GM19468 (cell line): ENCODE measurements around the gene IL6ST.
"Not testable (repeated sequence)": the region's sequence is repeated elsewhere in the genome, so short reads cannot be mapped to it uniquely, and the experiment has no call there.

Experiments used
- ATAC-seq: cut with Tn5 transposase; IDR thresholded peaks from one replicate; pipeline ENCODE4 v1.9.1; 2021; ENCODE audit warnings: mild to moderate bottlenecking, moderate library complexity, moderate number of reproducible peaks; ENCODE audit not compliant: unreplicated experiment; ENCODE audit errors: extremely low read depth

Gene IL6ST

GRCh38 chr5:55994495-55994997, at the start of gene IL6ST:
Gene IL6ST (minus strand): TSS chr5:55994963. CDS start chr5:55976278, 18,685 bp downstream.
- peak; percentile 17 for ATAC-seq

GRCh38 chr5:56039985-56040384, 45.2 kb upstream of the IL6ST start:
- ATAC-seq, result no peak

DNA sequence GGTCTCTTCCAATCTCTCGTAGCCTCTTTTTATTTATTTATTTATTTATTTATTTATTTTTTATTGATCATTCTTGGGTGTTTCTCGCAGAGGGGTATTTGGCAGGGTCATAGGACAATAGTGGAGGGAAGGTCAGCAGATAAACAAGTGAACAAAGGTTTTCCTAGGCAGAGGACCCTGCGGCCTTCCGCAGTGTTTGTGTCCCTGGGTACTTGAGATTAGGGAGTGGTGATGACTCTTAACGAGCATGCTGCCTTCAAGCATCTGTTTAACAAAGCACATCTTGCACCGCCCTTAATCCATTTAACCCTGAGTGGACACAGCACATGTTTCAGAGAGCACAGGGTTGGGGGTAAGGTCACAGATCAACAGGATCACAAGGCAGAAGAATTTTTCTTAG, 43.4 kb upstream of the IL6ST start:
- ATAC-seq, result not testable (repeated sequence)

GRCh38 chr5:56037531-56038010, 42.8 kb upstream of the IL6ST start:
- ATAC-seq, result no peak

GRCh38 chr5:56035394-56035793, 40.6 kb upstream of the IL6ST start:
- not testable (repeated sequence) for ATAC-seq

DNA sequence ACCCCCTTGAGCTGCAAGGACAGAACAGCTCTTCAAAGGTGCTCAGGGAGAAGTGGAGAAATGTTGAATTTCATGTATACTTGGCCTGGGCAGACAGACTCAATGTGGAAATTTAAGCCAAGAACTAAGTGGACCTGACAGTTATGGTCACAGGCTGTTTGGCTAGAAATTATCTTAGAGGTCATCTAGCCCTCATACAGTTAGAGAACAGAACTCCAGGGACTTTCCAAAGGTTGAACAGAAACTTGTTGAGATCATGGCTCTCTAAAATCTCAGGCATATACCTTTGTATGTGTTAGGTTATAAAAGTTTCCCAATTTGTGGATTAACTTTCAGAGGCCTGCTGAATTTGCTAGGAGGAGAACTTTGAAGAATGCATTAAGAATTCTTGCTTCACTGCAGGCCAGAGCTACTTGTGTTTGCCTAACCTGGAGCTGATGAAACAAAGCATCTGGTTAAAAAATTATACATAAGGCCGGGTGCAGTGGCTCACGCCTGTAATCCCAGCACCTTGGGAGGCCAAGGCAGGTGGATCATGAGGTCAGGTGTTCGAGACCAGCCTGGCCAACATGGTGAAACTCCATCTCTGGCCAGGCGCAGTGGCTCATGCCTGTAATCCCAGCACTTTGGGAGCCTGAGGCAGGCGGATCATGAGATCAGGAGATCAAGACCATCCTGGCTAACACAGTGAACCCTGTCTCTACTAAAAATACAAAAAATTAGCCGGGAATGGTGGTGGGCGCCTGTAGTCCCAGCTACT, 35.3 kb upstream of the IL6ST start:
- not testable (repeated sequence) for ATAC-seq

- no peak for ATAC-seq
These were observed 34.7 kb upstream of the IL6ST start for GRCh38 chr5:56029457-56029856.

GRCh38 chr5:56028708-56029107, 33.9 kb upstream of the IL6ST start:
- no peak for ATAC-seq

DNA sequence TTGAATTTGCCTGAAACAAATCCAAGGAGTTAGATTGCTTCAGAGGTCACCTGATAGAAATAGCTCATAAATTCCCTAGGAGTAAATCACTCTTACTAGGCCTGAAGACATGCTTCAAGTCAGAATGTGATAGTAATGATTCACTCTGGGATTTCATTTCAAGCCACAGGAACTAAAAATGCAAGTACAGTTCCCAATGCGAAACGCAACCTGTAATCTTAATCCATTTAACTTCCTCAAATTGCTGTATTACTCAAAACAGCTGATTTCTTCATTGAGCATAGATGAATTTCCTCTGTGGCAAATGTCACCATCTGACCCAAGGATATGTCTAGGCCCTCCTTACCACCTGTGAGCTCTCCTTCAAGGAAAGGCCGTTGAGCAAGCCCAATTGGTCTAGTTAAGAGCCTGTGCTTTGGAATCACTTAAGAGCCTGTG, 32.1 kb upstream of the IL6ST start:
- peak; percentile 52 for ATAC-seq

- no peak for ATAC-seq
These were observed 30.6 kb upstream of the IL6ST start for GRCh38 chr5:56025151-56025885.

DNA sequence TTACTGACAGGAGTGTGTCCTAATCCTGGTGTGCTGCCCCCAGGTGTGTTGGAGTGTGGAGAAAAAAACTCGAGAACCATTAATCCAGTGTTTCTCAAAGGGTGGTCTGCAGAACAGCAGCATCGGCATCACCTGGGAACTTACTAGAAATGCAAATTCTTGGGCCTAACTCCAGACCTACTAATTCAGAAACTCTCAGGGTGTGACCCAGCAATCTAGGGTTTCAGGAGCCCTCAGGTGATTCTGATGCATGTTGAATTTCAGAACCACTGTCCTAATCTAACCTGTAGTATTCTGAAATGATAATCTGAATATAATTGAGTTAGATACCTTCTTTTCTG, 30.0 kb upstream of the IL6ST start:
- ATAC-seq, result no peak

GRCh38 chr5:56023296-56023695, 28.5 kb upstream of the IL6ST start:
- ATAC-seq, result no peak

DNA sequence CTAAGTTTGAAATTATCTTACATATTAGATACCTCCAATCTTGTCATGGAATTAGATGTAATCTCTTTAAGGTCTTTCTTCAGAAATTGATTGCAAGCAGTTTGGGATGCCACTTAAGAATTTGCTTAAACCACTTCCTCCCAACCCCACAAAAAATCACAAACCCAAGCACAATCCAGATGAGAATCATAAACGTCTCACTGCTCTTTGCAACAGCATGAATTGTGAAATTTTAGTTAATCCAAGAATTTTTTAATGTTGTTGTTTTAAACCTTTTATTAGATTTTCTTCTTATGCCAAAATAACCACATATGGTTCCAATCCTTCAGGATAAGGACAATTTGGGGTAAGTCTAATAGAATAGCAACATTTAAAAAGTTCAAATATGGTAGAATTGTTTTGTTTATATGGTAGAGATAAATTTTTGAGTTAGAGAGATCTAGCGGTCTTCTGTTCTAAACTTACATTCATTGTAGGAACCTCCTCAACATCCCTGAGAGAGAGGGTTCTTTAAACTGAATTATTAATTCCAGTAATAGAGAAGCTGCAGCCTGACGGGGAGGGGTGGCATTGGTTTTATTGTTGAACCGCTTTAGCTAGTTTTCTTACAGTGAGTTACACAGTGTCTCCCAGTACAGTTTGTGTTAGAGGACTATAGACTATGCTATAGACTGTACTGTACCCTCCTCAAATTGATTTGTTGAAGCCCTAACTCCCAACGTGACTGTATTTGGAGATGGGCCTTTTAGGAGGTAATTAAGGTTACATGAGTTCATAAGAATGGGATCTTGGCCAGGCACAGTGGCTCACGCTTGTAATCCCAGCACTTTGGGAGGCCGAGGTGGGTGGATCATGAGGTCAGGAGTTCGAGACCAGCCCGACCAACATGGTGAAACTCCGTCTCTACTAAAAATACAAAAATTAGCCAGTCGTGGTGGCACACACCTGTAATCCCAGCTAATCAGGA, 24.8 kb upstream of the IL6ST start:
- no peak for ATAC-seq

GRCh38 chr5:56018832-56019231, 24.1 kb upstream of the IL6ST start:
- no peak for ATAC-seq

DNA sequence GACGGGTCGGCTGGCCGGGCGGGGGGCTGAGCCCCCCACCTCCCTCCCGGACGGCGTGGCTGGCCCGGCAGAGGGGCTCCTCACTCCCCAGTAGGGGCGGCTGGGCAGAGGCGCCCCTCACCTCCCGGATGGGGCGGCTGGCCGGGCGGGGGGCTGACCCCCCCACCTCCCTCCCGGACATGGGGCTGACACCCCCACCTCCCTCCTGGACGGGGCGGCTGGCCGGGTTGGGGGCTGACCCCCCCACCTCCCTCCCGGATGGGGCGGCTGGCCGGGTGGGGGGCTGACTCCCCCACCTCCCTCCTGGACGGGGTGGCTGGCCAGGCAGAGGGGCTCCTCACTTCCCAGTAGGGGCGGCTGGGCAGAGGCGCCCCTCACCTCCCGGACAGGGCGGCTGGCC, 19.9 kb upstream of the IL6ST start:
- not testable (repeated sequence) for ATAC-seq

- ATAC-seq, result not testable (repeated sequence)
These were observed 19.2 kb upstream of the IL6ST start for GRCh38 chr5:56013939-56014338.

DNA sequence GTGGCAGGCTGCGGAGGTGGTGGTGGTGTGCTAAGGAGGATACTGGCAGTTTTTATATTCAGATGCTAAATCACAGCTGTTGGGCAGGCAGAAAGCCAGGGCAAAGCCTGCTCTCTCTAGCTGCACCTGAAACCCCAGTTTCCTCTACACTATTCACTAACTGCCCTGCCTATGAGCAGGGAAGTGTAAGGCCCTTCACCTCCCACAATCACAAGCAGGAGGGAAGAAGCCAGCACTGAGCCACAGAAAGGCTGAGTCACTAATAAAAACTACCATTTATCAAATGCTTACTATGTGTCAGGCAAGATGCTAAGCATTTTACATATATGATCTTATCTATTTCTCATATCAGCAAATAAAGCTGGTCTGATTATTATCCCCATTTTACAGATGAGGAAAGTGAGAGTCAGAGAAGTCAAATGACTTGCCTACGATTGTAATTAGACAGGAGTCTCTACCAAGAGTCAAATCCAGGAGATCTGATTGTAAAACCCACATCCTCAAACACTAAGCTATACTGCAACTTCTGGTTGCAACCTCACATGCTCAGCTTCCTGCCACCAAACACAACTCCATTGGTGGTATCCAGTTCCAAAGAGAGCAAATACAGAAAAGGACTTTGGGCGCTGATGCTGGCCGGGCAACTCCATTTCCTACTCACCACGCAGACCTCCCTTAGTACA, 17.7 kb upstream of the IL6ST start:
- ATAC-seq, result peak; percentile 65

DNA sequence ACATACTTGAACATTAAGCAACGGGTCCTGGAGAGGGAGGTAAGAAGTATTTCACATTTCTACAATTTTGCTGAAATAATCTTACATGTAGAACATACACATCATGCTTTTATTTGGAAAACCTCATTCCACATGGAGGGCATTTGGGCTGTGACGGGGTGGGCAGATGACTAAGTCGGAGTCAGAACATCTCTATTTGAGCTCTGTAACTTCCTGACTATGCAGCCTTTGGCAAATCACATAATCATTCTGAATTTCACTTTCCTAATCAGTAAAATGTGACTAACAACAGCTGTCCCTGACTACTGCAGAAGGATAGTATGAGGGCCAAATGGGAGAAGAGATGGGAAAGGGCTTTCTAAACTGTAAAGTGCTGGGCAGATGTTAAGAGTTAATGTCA, 17.1 kb upstream of the IL6ST start:
- no peak for ATAC-seq

DNA sequence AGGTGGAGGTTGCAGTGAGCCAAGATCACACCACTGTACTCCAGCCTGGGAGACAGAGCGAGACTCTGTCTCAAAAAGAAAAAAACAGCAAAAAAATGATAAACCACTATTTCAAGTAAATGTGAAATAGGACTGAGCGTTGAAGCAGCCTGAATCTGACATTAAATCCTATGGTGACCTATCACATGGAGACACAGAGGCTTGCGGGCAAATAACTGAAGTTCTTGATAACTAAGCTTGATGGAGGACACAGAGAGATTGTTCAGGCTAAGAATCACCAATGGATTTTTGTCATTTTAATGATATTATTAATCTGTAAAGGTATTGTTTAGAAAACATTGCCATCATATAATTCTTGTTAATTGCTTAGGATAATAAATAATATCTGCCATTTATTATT, 15.7 kb upstream of the IL6ST start:
- ATAC-seq, result no peak

GRCh38 chr5:56006600-56006999, 11.8 kb upstream of the IL6ST start:
- no peak for ATAC-seq
